ENCODE results near the gene R3HDM2.
"Not testable (repeated sequence)": the region's sequence is repeated elsewhere in the genome, so short reads cannot be mapped to it uniquely, and the experiment has no call there.

Gene R3HDM2

DNA sequence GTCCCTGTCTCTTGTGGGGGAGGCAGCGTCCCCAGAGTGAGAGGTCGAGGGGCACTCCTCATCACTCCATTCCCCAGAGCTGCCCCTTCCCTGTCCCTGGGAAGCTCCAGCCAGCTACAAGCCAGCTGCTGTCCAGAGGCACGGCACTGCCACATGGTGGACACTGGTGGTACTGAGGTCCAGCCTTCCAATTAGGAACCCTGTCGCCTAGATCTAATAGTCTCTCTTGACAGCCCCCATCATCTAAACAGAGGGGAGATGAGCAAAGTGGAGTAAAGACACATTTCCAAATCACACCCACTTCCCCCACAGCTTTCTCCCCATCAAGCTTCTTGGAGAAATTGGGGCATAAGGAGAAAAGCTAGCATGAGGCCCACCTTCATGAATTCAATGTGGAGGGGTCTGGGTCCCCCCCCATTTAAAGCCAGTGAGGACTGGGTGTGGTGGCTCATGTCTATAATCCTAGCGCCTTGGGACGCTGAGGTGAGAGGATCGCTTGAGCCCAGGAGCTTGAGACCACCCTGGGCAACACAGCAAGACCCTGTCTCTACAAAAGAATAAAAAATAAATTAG, 22.2 kb upstream of the R3HDM2 start:
- DNase-seq (ENCODE audit: low spot score), result peak; percentile 76

DNA sequence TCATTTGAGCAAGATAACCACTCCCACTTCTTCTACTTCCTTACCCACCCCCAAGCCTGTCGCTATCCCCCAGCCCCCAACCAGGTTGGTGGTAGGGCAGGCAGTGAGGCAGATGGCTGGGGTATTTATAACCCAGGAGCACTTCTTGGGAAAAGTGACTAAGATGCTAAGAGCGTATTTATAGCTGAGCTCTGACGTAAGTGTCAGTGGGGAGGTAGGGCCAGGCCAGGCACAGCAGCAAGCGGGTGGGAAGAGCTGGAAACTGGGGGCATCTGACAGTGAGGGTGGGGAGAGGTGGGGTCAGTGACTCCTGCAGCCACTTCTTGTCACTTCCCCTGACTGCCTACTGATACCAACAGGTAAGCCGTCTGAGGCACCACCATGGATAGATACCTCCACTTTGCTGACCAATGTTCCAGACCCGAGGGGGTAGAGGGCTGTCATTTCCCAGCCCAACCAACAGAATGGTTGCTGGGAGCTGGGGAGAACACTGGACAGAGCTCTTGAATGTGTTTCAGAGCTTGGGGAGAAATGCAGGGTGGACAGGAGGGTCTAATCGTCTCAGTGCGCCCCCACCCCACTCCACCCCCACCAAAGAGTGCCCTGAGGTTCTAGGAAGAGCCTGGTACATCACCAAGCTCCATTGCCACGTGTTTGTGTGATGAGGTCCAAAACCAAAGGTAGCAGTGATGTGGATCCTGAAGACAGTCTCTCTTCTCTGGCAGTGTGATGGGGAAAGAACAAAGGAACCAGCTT, 21.5 kb upstream of the R3HDM2 start:
- no peak for DNase-seq (ENCODE audit: low spot score)

DNA sequence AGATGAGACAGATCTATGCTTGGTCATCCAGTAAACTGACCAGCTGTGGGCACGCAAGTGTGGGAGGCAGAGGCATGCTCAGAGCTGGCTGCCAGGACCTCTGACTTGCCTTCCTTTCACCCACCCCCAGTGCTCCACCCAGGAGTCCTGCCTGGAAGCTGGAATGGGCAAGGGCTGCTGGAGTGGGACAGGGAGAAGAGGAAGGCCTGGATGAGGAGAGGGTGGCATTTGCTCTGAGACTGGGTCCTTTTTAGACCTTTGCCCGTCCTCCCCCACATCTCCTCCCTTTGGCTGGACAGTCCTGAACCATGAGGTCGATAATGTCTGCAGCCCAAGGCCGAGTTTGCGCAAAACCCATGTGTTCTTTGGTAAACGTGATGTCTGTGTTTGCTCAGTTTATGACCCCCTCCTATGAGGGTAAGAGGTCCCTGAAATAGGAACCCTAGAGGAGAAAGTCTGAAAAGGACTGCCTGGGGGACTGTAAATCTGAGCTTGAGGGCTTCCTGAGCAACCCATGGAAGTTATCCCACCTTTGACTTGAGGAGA, 20.5 kb upstream of the R3HDM2 start:
- no peak for DNase-seq (ENCODE audit: low spot score)

DNA sequence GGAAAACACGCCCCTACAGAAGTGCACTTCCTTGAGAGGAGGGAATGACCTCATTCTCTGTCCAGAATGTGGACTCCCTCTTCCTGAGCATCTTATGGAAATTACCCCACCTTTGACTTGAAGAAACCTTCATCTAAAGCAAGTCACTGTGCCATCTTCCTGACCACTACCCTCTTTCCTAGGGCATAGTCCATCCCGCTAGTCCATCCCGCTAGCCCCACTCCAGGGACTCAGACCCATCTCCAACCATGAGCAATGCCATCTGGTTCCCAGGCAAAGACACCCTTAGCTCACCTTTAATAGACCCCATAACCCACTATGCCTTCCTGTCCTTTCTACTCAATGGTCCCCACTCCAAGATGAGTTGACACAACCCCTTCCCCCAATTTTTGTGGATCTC, 19.2 kb upstream of the R3HDM2 start:
- no peak for DNase-seq (ENCODE audit: low spot score)

DNA sequence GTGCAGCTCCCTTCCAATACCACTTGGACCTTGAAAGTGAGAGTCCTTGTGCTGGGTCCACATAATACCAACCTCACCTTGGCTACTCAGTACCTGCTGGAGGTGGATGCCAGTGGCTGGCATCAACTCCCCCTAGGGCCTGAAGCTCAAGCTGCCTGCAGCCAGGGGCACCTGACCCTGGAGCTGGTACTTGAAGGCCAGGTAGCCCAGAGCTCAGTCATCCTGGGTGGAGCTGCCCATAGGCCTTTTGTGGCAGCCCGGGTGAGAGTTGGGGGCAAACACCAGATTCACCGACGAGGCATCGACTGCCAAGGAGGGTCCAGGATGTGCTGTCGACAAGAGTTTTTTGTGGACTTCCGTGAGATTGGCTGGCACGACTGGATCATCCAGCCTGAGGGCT, 18.5 kb upstream of the R3HDM2 start:
- DNase-seq (ENCODE audit: low spot score), result no peak

DNA sequence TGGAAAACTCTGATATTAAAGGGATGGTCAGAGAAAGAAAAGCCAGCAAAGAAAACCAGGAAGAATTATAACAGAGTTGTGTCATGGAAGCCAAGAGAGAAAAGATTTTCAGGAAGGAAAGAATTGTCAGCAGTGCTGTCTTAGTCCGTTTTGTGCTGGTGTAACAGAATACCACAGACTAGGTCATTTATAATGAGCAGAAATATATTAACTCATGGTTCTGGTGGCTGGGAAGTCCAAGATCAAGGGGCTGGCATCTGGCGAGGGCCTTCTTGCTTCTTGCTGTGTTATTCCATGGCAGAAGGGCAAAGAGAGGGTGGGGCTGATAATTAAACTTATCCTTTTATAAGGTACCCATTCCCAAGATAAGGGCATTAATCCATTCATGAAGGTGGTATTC, 17.8 kb upstream of the R3HDM2 start:
- no peak for DNase-seq (ENCODE audit: low spot score)

- no peak for DNase-seq (ENCODE audit: low spot score)
Measured at GRCh38 chr12:57446292-57446960, 15.6 kb upstream of the R3HDM2 start.

DNA sequence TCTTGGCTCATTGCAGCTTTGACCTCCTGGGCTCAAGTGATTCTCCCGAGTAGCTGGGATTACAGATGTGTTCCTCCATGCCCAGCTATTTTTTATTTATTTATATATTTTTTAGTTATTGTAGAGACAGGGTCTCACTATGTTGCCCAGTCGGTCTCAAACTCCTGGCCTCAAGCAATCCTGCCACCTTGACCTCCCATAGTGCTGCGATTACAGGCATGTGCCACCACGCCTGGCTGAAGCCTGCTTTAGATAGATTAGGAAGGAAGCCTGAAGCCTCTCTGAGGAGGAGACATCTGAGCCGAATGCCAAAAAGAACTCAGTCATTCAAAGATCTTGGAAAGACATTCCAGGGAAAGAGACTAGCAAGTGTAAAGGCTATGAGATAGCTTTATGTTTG, 13.9 kb upstream of the R3HDM2 start:
- DNase-seq (ENCODE audit: low spot score), result no peak

- not testable (repeated sequence) for DNase-seq (ENCODE audit: low spot score)
Measured at GRCh38 chr12:57444337-57444736, 13.5 kb upstream of the R3HDM2 start.

GRCh38 chr12:57441846-57442427, 11.1 kb upstream of the R3HDM2 start:
- no peak for DNase-seq (ENCODE audit: low spot score)

DNA sequence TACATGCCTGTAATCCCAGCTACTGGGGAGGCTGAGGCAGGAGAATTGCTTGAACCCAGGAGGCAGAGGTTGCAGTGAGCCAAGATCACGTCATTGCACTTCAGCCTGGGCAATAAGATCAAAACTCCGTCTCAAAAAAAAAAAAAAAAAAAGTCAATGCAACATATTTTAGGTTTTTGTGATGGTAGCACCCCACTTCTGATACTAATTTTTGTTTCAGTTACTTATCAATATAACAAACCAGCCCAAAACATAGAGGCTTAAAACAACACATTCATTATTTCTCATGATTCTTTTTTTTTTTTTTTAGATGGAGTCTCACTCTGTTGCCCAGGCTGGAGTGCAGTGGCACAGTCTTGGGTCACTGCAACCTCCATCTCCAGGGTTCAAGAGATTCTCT, 10.6 kb upstream of the R3HDM2 start:
- DNase-seq (ENCODE audit: low spot score), result not testable (repeated sequence)

DNA sequence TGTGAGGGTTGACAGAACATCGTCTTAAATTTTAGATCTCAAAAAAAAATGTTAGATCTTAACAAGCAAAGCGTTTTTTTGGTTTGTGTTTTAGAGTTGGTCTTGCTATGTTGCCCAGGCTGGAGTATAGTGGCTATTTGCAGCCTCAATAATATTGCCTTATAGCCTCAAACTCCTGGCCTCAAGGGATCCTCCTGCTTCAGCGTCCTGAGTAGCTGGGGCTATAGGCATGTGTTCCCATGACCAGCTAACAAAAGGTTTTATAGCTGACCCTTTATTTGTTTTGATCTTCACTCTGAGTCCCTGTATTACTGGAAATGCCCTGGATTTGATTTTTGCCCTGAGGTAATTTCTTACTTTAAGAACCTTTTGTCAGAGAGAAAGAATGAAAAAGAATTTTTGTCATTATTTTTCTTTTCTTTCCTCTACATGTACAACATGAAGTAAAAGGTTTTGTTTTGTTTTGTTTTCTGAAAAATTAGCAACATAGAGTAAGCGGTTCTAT, 9.0 kb upstream of the R3HDM2 start:
- no peak for DNase-seq (ENCODE audit: low spot score)

GRCh38 chr12:57438400-57438799, 7.6 kb upstream of the R3HDM2 start:
- no peak for DNase-seq (ENCODE audit: low spot score)

- DNase-seq (ENCODE audit: low spot score), result no peak
Measured at GRCh38 chr12:57435293-57435692, 4.5 kb upstream of the R3HDM2 start.

GRCh38 chr12:57434517-57435223, 3.8 kb upstream of the R3HDM2 start, which contains the start of gene INHBC:
Gene INHBC, plus strand, starts transcription at chr12:57434784. Its CDS starts 103 bp downstream, at chr12:57434887.
- DNase-seq (ENCODE audit: low spot score), result no peak

DNA sequence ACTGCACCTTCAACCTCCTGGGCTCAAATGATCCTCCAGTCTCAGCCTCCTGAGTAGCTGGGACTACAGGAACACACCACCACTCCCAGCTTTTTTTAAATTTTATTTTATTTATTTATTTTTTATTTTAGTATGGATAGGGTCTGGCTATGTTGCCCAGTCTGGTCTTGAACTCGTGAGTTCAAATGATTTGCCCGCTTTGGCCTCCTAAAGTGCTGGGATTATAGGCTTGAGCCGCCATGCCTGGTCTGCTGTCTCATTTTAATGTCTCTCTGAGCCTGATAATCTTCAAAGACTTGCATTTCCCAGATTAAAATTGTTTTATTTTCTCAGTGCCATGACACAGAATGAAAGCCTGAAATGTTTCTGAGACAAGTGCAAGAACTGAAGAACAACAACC, 2.5 kb upstream of the R3HDM2 start:
- DNase-seq (ENCODE audit: low spot score), result no peak

DNA sequence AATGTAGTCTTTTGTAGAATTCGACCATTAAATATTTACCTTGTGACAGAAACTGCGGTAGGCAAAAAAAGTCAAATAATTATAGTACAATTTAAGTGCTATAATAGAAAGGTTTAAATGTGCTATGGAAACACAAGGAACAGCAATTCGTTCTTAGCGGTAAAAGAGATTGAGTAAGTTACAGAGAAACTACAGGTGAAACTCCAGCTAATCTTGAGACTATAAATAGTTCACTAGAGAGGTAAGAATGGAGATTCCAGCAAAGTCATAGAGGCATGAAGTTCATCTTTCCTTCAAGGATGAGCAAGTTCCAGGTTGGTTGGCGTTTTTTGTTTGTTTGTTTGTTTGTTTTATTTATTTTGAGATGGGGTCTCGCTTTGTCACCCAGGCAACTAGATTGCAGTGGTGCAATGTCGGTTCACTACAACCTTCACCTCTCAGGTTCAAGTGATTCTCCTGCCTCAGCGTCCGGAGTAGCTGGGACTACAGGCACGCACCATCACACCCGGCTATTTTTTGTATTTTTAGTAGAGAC, 878 bp upstream of the R3HDM2 start:
- DNase-seq (ENCODE audit: low spot score), result no peak

DNA sequence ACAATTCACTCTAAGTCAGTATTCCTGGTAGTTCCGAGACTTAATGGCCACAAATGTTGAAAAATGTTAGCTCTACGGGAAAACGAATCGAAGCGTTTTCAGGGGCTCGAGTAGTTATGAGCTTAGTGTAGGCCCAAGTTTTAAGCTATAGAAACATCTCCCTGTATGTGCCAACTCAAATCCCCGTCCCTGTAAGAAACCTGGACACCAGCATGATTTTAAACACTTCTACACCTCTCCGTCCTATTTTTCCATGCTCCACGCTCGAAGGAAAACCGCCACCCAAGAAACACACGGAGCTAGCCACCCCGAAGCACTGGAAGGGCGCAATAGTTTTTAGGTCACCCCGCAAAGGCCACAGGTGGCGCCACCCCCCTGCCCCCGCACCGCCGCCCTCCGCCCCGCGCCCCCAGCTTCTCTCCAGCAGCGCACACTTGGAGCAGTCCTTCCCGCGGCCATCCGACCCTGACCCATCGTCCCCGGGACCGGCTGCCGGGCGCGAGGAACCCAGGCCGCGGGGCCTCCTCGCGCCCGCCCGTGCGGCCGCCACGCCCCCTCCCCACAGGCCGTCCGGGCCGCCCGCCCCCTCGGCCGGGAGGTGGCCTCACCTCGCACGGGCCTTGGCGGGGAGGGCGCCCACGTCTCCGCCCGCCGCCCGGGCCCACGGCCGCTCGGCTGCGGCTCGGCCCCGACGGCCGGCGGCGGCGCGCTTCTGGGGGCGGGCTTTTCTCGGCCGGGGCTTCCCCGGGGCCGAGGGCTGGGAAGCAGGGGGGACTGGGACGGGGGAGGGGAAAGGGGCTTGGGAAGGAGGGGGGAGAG, 522 bp downstream of the R3HDM2 start:
- peak; percentile 73 for DNase-seq (ENCODE audit: low spot score)

- no peak for DNase-seq (ENCODE audit: low spot score)
Measured at GRCh38 chr12:57429473-57430111, 1.3 kb downstream of the R3HDM2 start.

- DNase-seq (ENCODE audit: low spot score), result no peak
Measured at GRCh38 chr12:57428965-57429364, 1.9 kb downstream of the R3HDM2 start.

Data from NAMALWA (cell line).